Fibroblast of mammary gland (primary cell): Measurements from ENCODE around the gene LRP5.
"Not testable (repeated sequence)": the region's sequence is repeated elsewhere in the genome, so short reads cannot be mapped to it uniquely, and the experiment has no call there.

Experiments used
- DNase-seq: peaks from one replicate; pipeline ENCODE4 v3.0.0-alpha.2; 2010; ENCODE audit warnings: low read depth
- H3K4me3 ChIP-seq: 2 replicates; pipeline ENCODE4 v1.5.1; 2011; ENCODE audit warnings: low read depth, mild to moderate bottlenecking, low read length, moderate library complexity; ENCODE audit not compliant: control insufficient read depth
- CTCF ChIP-seq: conservative IDR thresholded peaks from 2 replicates; pipeline ENCODE4 v1.5.1; 2011; ENCODE audit warnings: low read depth, low read length, inconsistent platforms; ENCODE audit not compliant: control insufficient read depth, insufficient read depth

The LRP5 gene

GRCh38 chr11:68274306-68274705 is 38.1 kb upstream of the LRP5 start:
- H3K4me3 ChIP-seq = no peak overlapping the region
- DNase-seq = no peak
- TF ChIP-seq CTCF = no peak

GRCh38 chr11:68275721-68276507 is 36.5 kb upstream of the LRP5 start:
- no peak overlapping the region for H3K4me3 ChIP-seq
- TF ChIP-seq CTCF = no peak
- no peak for DNase-seq

GRCh38 chr11:68276861-68277260 is 35.5 kb upstream of the LRP5 start:
- no peak for TF ChIP-seq CTCF
- DNase-seq = no peak
- no peak overlapping the region for H3K4me3 ChIP-seq

- DNase-seq = no peak
- no peak overlapping the region for H3K4me3 ChIP-seq
- TF ChIP-seq CTCF = no peak
These were observed 32.7 kb upstream of the LRP5 start for GRCh38 chr11:68279676-68280075.

- no peak for TF ChIP-seq CTCF
- H3K4me3 ChIP-seq = no peak overlapping the region
- no peak for DNase-seq
These were observed 30.1 kb upstream of the LRP5 start for GRCh38 chr11:68282141-68282860.

GRCh38 chr11:68282861-68283230 is 29.5 kb upstream of the LRP5 start:
- no peak for TF ChIP-seq CTCF
- H3K4me3 ChIP-seq = no peak overlapping the region

GRCh38 chr11:68284588-68284987 is 27.8 kb upstream of the LRP5 start:
- H3K4me3 ChIP-seq, DNase-seq: not testable (repeated sequence)

More at GRCh38 chr11:68282861-68283230, 29.5 kb upstream of the LRP5 start:
- DNase-seq = no peak
